ENCODE results near the gene BSPRY. TPM values are rescaled to one million over a fixed set of nuclear protein-coding genes. Genes with fewer than 3 reads are reported as not detected.

The BSPRY gene
- total and polyA plus RNA-seq, 4 donors: 8.8 to 12.7 (median 11.0) TPM

GRCh38 chr9:113345190-113345589 is 4.2 kb upstream of the BSPRY start:
- Histone ChIP-seq H3K9me3 (ENCODE audit: control insufficient read depth in 4 of 4, insufficient read depth in 3 of 4, low read length in 3 of 4) (no peaks in the 10 kb centered on the region), H3K27me3 (ENCODE audit: control insufficient read depth in 3 of 3, insufficient read depth in 3 of 3, low read length in 2 of 3) (peaks cover 0 to 16% (median 12%) of the 10 kb centered on the region in 3 donors), H3K4me1 (ENCODE audit: control insufficient read depth in 5 of 5, insufficient read depth in 5 of 5, low read length in 5 of 5) (peaks cover 0 to 11% (median 4%) of the 10 kb centered on the region in 5 donors), H3K36me3 (ENCODE audit: control insufficient read depth in 4 of 4, insufficient read depth in 4 of 4, low read length in 4 of 4) (no peaks in the 10 kb centered on the region), H3K4me3 (no peak overlapping the region), H3K9ac (ENCODE audit: insufficient read depth in 1 of 2, low read length in 2 of 2) (no peak overlapping the region), H3K27ac (ENCODE audit: low read depth in 1 of 2, low read length in 1 of 2) (peak overlapping the region in 1 of 2 donors; percentile 76)
- peak in 1 of 3 donors; percentile 15 for DNase-seq
- no peak for ATAC-seq (ENCODE audit: insufficient read depth, low FRiP score)
- no peak for TF ChIP-seq CTCF (IDR thresholded peaks at IDR 0.05; ENCODE audit: control extremely low read depth, extremely low read depth)
- WGBS, 2 donors: 79 to 83% methylated on average over 2 of the region's 2 CpGs

- no peak for TF ChIP-seq CTCF (IDR thresholded peaks at IDR 0.05; ENCODE audit: control extremely low read depth, extremely low read depth)
Measured at GRCh38 chr9:113345671-113346070, 3.7 kb upstream of the BSPRY start.

GRCh38 chr9:113348437-113348836 is 904 bp upstream of the BSPRY start:
- no peak overlapping the region for H3K27ac ChIP-seq (ENCODE audit: low read depth in 1 of 2, low read length in 1 of 2)
- H3K9me3 ChIP-seq (ENCODE audit: control insufficient read depth in 4 of 4, insufficient read depth in 3 of 4, low read length in 3 of 4): no peaks in the 10 kb centered on the region
- 89 to 93% methylated on average over 3 of the region's 3 CpGs for WGBS, 2 donors
- TF ChIP-seq CTCF (IDR thresholded peaks at IDR 0.05; ENCODE audit: control extremely low read depth, extremely low read depth): no peak
- H3K4me3 ChIP-seq: no peak overlapping the region
- peaks cover 0 to 39% (median 31%) of the 10 kb centered on the region in 3 donors for H3K27me3 ChIP-seq (ENCODE audit: control insufficient read depth in 3 of 3, insufficient read depth in 3 of 3, low read length in 2 of 3)
- peaks cover 0 to 11% (median 4%) of the 10 kb centered on the region in 5 donors for H3K4me1 ChIP-seq (ENCODE audit: control insufficient read depth in 5 of 5, insufficient read depth in 5 of 5, low read length in 5 of 5)
- ATAC-seq (ENCODE audit: insufficient read depth, low FRiP score): no peak
- H3K36me3 ChIP-seq (ENCODE audit: control insufficient read depth in 4 of 4, insufficient read depth in 4 of 4, low read length in 4 of 4): no peaks in the 10 kb centered on the region
- H3K9ac ChIP-seq (ENCODE audit: insufficient read depth in 1 of 2, low read length in 2 of 2): no peak overlapping the region
- no peak for DNase-seq

More at GRCh38 chr9:113345671-113346070, 3.7 kb upstream of the BSPRY start:
- Histone ChIP-seq H3K9ac (ENCODE audit: insufficient read depth in 1 of 2, low read length in 2 of 2) (no peak overlapping the region), H3K36me3 (ENCODE audit: control insufficient read depth in 4 of 4, insufficient read depth in 4 of 4, low read length in 4 of 4) (no peaks in the 10 kb centered on the region), H3K4me3 (no peak overlapping the region), H3K27ac (ENCODE audit: low read depth in 1 of 2, low read length in 1 of 2) (no peak overlapping the region), H3K9me3 (ENCODE audit: control insufficient read depth in 4 of 4, insufficient read depth in 3 of 4, low read length in 3 of 4) (no peaks in the 10 kb centered on the region), H3K27me3 (ENCODE audit: control insufficient read depth in 3 of 3, insufficient read depth in 3 of 3, low read length in 2 of 3) (peaks cover 0 to 21% (median 16%) of the 10 kb centered on the region in 3 donors), H3K4me1 (ENCODE audit: control insufficient read depth in 5 of 5, insufficient read depth in 5 of 5, low read length in 5 of 5) (peaks cover 0 to 11% (median 4%) of the 10 kb centered on the region in 5 donors)
- 0 to 40% methylated on average over 1 of the region's 1 CpG for WGBS, 2 donors
- ATAC-seq (ENCODE audit: insufficient read depth, low FRiP score) (no peak), DNase-seq (no peak)

GRCh38 chr9:113349066-113349444 is 286 bp upstream of the BSPRY start:
- WGBS, 2 donors: 19 to 21% methylated on average over 13 of the region's 13 CpGs
- Histone ChIP-seq H3K4me3 (no peak overlapping the region), H3K27ac (ENCODE audit: low read depth in 1 of 2, low read length in 1 of 2) (no peak overlapping the region), H3K9me3 (ENCODE audit: control insufficient read depth in 4 of 4, insufficient read depth in 3 of 4, low read length in 3 of 4) (no peaks in the 10 kb centered on the region), H3K27me3 (ENCODE audit: control insufficient read depth in 3 of 3, insufficient read depth in 3 of 3, low read length in 2 of 3) (peaks cover 0 to 41% (median 35%) of the 10 kb centered on the region in 3 donors), H3K36me3 (ENCODE audit: control insufficient read depth in 4 of 4, insufficient read depth in 4 of 4, low read length in 4 of 4) (no peaks in the 10 kb centered on the region), H3K4me1 (ENCODE audit: control insufficient read depth in 5 of 5, insufficient read depth in 5 of 5, low read length in 5 of 5) (peaks cover 0 to 8% (median 2%) of the 10 kb centered on the region in 5 donors), H3K9ac (ENCODE audit: insufficient read depth in 1 of 2, low read length in 2 of 2) (no peak overlapping the region)
- no peak for TF ChIP-seq CTCF (IDR thresholded peaks at IDR 0.05; ENCODE audit: control extremely low read depth, extremely low read depth)
- ATAC-seq (ENCODE audit: insufficient read depth, low FRiP score) (no peak), DNase-seq (no peak)
